ENCODE data around the gene TIGD3. TPM values are rescaled to one million over a fixed set of nuclear protein-coding genes. Genes with fewer than 3 reads are reported as not detected.

TIGD3 gene
- total and polyA plus RNA-seq, 2 experiments from 2014 or later, result 1.2 to 3.0 TPM

DNA sequence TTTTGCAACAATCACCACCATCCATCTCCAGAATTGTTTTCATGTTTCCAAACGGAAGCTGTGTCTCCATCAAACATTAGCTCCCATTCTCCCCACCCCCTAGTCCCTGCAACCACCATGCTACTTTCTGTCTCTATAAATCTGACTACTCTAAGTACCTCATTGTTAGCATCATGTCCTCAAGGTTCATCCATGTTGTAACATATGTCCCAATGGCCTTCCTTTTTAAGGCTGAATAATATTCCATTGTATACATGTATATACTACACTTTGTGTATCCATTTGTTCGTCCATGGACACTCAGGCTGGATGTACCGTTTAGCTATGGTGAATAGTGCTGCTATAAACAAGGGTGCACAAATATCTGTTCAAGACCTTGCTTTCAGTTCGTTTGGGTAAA lies 29.1 kb upstream of the TIGD3 start (continued):
- TF ChIP-seq, protein P1, sequence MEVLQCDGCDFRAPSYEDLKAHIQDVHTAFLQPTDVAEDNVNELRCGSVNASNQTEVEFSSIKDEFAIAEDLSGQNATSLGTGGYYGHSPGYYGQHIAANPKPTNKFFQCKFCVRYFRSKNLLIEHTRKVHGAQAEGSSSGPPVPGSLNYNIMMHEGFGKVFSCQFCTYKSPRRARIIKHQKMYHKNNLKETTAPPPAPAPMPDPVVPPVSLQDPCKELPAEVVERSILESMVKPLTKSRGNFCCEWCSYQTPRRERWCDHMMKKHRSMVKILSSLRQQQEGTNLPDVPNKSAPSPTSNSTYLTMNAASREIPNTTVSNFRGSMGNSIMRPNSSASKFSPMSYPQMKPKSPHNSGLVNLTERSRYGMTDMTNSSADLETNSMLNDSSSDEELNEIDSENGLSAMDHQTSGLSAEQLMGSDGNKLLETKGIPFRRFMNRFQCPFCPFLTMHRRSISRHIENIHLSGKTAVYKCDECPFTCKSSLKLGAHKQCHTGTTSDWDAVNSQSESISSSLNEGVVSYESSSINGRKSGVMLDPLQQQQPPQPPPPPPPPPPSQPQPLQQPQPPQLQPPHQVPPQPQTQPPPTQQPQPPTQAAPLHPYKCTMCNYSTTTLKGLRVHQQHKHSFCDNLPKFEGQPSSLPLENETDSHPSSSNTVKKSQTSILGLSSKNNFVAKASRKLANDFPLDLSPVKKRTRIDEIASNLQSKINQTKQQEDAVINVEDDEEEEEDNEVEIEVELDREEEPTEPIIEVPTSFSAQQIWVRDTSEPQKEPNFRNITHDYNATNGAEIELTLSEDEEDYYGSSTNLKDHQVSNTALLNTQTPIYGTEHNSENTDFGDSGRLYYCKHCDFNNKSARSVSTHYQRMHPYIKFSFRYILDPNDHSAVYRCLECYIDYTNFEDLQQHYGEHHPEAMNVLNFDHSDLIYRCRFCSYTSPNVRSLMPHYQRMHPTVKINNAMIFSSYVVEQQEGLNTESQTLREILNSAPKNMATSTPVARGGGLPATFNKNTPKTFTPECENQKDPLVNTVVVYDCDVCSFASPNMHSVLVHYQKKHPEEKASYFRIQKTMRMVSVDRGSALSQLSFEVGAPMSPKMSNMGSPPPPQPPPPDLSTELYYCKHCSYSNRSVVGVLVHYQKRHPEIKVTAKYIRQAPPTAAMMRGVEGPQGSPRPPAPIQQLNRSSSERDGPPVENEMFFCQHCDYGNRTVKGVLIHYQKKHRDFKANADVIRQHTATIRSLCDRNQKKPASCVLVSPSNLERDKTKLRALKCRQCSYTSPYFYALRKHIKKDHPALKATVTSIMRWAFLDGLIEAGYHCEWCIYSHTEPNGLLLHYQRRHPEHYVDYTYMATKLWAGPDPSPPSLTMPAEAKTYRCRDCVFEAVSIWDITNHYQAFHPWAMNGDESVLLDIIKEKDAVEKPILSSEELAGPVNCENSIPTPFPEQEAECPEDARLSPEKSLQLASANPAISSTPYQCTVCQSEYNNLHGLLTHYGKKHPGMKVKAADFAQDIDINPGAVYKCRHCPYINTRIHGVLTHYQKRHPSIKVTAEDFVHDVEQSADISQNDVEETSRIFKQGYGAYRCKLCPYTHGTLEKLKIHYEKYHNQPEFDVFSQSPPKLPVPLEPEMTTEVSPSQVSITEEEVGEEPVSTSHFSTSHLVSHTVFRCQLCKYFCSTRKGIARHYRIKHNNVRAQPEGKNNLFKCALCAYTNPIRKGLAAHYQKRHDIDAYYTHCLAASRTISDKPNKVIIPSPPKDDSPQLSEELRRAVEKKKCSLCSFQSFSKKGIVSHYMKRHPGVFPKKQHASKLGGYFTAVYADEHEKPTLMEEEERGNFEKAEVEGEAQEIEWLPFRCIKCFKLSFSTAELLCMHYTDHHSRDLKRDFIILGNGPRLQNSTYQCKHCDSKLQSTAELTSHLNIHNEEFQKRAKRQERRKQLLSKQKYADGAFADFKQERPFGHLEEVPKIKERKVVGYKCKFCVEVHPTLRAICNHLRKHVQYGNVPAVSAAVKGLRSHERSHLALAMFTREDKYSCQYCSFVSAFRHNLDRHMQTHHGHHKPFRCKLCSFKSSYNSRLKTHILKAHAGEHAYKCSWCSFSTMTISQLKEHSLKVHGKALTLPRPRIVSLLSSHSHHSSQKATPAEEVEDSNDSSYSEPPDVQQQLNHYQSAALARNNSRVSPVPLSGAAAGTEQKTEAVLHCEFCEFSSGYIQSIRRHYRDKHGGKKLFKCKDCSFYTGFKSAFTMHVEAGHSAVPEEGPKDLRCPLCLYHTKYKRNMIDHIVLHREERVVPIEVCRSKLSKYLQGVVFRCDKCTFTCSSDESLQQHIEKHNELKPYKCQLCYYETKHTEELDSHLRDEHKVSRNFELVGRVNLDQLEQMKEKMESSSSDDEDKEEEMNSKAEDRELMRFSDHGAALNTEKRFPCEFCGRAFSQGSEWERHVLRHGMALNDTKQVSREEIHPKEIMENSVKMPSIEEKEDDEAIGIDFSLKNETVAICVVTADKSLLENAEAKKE (CRISPR knock-in tag; IDR thresholded peaks at IDR 0.05), result no peak
- TF ChIP-seq ZNF331 (CRISPR knock-in tag; IDR thresholded peaks at IDR 0.05; ENCODE audit: low read depth), result no peak

DNA sequence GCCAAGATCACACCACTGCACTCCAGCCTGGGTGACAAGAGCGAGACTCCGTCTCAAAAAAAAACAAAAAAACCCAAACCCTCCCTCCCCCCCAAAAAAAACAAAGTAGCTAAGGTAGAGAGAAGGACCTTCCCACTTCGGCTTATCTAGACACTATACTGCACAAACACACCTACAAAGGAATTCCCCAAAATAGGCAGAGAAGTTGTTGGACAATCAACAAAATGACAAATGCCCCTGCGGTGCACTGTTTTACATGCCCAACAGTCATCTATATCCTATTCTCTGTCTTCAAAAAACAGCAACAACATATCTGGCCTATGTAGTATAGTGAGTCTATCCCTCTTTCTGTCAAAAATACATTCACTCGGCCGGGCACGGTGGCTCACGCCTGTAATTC lies 27.5 kb upstream of the TIGD3 start:
- Mint-ChIP-seq H3K36me3 (ENCODE audit: low read depth) (peaks cover 12% of the 10 kb centered on the region), H3K27ac (no peak overlapping the region), H3K4me1 (peaks cover 10% of the 10 kb centered on the region), H3K9me3 (no peaks in the 10 kb centered on the region), H3K4me3 (no peak overlapping the region), H3K27me3 (ENCODE audit: insufficient read depth, low read depth, poor library complexity) (peaks cover 11% of the 10 kb centered on the region)
- Histone ChIP-seq H3F3A (replicated peaks; ENCODE audit: low read depth) (peaks cover 30% of the 10 kb centered on the region; the same call in 1 of the 2 replicates), H3K36me3 (ENCODE audit: insufficient read depth) (no peaks in the 10 kb centered on the region), H3K79me2 (replicated peaks; ENCODE audit: insufficient read depth) (no peaks in the 10 kb centered on the region), H3K4me3 (no peak overlapping the region), H3K9me2 (ENCODE audit: insufficient read depth) (no peaks in the 10 kb centered on the region), H3K4me1 (ENCODE audit: insufficient read depth) (no peaks in the 10 kb centered on the region), H3K4me2 (no peak overlapping the region), H3K27me3 (ENCODE audit: insufficient read depth) (no peaks in the 10 kb centered on the region), H4K20me1 (replicated peaks; ENCODE audit: insufficient read depth) (peaks cover 6% of the 10 kb centered on the region; the same call in 1 of the 2 replicates), H2AFZ (no peak overlapping the region), H3K27ac (ENCODE audit: low read depth) (no peak overlapping the region)
- DNase-seq (ENCODE audit: low spot score), result no peak
- no peak for ATAC-seq
- TF ChIP-seq ZNF114 (CRISPR knock-in tag; IDR thresholded peaks at IDR 0.05), result no peak
- TF ChIP-seq NANOG (IDR thresholded peaks at IDR 0.05; ENCODE audit: borderline replicate concordance), result no peak
- no peak for TF ChIP-seq EZH2 (IDR thresholded peaks at IDR 0.05; ENCODE audit: low read depth, unreplicated experiment)
- no peak for TF ChIP-seq CREB1 (CRISPR knock-in tag; IDR thresholded peaks at IDR 0.05; ENCODE audit: low read depth)
- TF ChIP-seq, protein P1 (CRISPR knock-in tag; IDR thresholded peaks at IDR 0.05), result no peak
- TF ChIP-seq ZNF331 (CRISPR knock-in tag; IDR thresholded peaks at IDR 0.05; ENCODE audit: low read depth), result no peak
- TF ChIP-seq, protein P2, sequence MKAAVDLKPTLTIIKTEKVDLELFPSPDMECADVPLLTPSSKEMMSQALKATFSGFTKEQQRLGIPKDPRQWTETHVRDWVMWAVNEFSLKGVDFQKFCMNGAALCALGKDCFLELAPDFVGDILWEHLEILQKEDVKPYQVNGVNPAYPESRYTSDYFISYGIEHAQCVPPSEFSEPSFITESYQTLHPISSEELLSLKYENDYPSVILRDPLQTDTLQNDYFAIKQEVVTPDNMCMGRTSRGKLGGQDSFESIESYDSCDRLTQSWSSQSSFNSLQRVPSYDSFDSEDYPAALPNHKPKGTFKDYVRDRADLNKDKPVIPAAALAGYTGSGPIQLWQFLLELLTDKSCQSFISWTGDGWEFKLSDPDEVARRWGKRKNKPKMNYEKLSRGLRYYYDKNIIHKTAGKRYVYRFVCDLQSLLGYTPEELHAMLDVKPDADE (IDR thresholded peaks at IDR 0.05), result no peak
- no peak for TF ChIP-seq POLR2AphosphoS5 (IDR thresholded peaks at IDR 0.05; ENCODE audit: low read depth)

Data from GM23338 (cell line).